Neural progenitor cell (in vitro differentiated cells): ENCODE data around the gene SPSB1.

ENCODE experiments used
- CTCF ChIP-seq: fragments of 200-600 bp; sonication (generic); IDR thresholded peaks from 2 replicates; pipeline ENCODE4 v1.5.1; 2017; ENCODE audit warnings: antibody characterized with exemption, mild to moderate bottlenecking
- EZH2 ChIP-seq: fragments of 200-600 bp; sonication (generic); IDR thresholded peaks from 2 replicates; pipeline ENCODE4 v1.6.1; 2017; ENCODE audit warnings: antibody characterized with exemption, mild to moderate bottlenecking, moderate library complexity
- EZH2phosphoT487 ChIP-seq: fragments of 200-600 bp; sonication (generic); IDR thresholded peaks from 2 replicates; pipeline ENCODE4 v1.6.1; 2017; ENCODE audit warnings: antibody characterized with exemption

DNA sequence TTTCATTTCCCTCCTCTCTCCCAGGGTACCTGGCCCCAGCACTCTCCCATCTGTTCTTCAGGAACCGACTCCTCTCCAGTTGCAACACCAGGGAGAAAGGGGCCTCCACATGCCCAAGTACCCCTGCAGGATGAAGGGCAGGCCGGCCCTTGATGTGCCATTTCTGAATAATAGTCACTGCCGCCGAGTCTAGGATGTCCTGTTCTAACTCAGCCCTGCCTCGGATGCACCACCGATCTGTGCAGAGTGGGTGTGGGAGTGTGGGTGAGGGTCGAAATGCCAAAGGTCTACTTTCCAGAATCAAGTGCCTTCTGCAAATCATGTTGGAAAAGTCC is 25.4 kb upstream of the SPSB1 start:
- TF ChIP-seq CTCF = no peak
- TF ChIP-seq EZH2phosphoT487 = no peak
- TF ChIP-seq EZH2 = no peak
